DND-41 (cell line): ENCODE measurements around the gene PNPLA1.
A peak's percentile ranks its signal among the peaks of the same experiment; 100 is the strongest.

Source experiments
- ATAC-seq: fragments of 200-7000 bp; cut with Tn5 transposase; 3 replicates; pipeline ENCODE4 v1.9.1; 2021; ENCODE audit warnings: low read depth; ENCODE audit not compliant: insufficient read depth
- DNase-seq: peaks from one replicate; pipeline ENCODE4 v3.0.0-alpha.2; 2020
- H2AFZ ChIP-seq: 2 replicates; pipeline ENCODE4 v1.6.0; 2012; ENCODE audit warnings: low read depth, low read length
- H3K27ac ChIP-seq: 2 replicates; pipeline ENCODE4 v1.5.1; 2012; ENCODE audit warnings: low read length, inconsistent platforms
- H3K27me3 ChIP-seq: fragments of 200-600 bp; sonication (generic); 2 replicates; pipeline ENCODE4 v1.6.0; 2012; ENCODE audit warnings: low read length, mild to moderate bottlenecking, inconsistent platforms; ENCODE audit not compliant: insufficient read depth, poor library complexity
- H3K36me3 ChIP-seq: 2 replicates; pipeline ENCODE4 v1.5.1; 2012; ENCODE audit warnings: low read length, inconsistent platforms; ENCODE audit not compliant: insufficient read depth
- H3K4me1 ChIP-seq: 2 replicates; pipeline ENCODE4 v1.5.1; 2012; ENCODE audit warnings: mild to moderate bottlenecking, low read length; ENCODE audit not compliant: insufficient read depth
- H3K4me2 ChIP-seq: 2 replicates; pipeline ENCODE4 v1.6.0; 2012; ENCODE audit warnings: mild to moderate bottlenecking, moderate library complexity, low read length, inconsistent platforms; ENCODE audit not compliant: insufficient read depth
- H3K4me3 ChIP-seq, 2 experiments: fragments of 200-600 bp in 1 of 2; shearing (Covaris generic) in 1 of 2; 2 replicates each; pipeline ENCODE4 v1.5.1; 2012 to 2016; ENCODE audit warnings: inconsistent platforms in 2 of 2, low read length in 2 of 2, mild to moderate bottlenecking in 2 of 2, low read depth in 1 of 2, moderate library complexity in 1 of 2
- H3K79me2 ChIP-seq: 2 replicates; pipeline ENCODE4 v1.6.0; 2012; ENCODE audit warnings: low read length, inconsistent platforms; ENCODE audit not compliant: insufficient read depth
- H3K9ac ChIP-seq: 2 replicates; pipeline ENCODE4 v1.6.0; 2012; ENCODE audit warnings: low read depth, mild to moderate bottlenecking, inconsistent platforms, low read length, moderate library complexity
- H3K9me3 ChIP-seq: 2 replicates; pipeline ENCODE4 v1.5.1; 2012; ENCODE audit warnings: low read length, moderate library complexity, mild to moderate bottlenecking, inconsistent platforms; ENCODE audit not compliant: insufficient read depth, severe bottlenecking
- H4K20me1 ChIP-seq: 2 replicates; pipeline ENCODE4 v1.6.0; 2012; ENCODE audit warnings: low read length; ENCODE audit not compliant: insufficient read depth
- EZH2 ChIP-seq: IDR thresholded peaks from 3 replicates; pipeline ENCODE4 v1.6.1; 2012; ENCODE audit warnings: borderline replicate concordance, low read depth, mild to moderate bottlenecking, moderate library complexity, low read length, inconsistent platforms; ENCODE audit not compliant: severe bottlenecking
- TF ChIP-seq, protein P1 (sequence below): IDR thresholded peaks from 2 replicates; pipeline ENCODE4 v1.5.1; 2012; ENCODE audit warnings: borderline replicate concordance, low read length, moderate library complexity, mild to moderate bottlenecking; ENCODE audit not compliant: poor library complexity, severe bottlenecking; ENCODE audit errors: extremely low read depth

The PNPLA1 gene

GRCh38 chr6:36347621-36348020 lies 77.8 kb downstream of the PNPLA1 start:
- Histone ChIP-seq H4K20me1 (no peaks in the 10 kb centered on the region), H3K27ac (no peak overlapping the region), H3K79me2 (no peaks in the 10 kb centered on the region), H3K4me3 (no peak overlapping the region), H3K36me3 (no peaks in the 10 kb centered on the region), H2AFZ (no peak overlapping the region), H3K4me2 (no peak overlapping the region), H3K4me1 (no peaks in the 10 kb centered on the region), H3K9ac (no peak overlapping the region), H3K27me3 (peaks cover 3% of the 10 kb centered on the region), H3K9me3 (no peaks in the 10 kb centered on the region)
- TF ChIP-seq, protein P1, sequence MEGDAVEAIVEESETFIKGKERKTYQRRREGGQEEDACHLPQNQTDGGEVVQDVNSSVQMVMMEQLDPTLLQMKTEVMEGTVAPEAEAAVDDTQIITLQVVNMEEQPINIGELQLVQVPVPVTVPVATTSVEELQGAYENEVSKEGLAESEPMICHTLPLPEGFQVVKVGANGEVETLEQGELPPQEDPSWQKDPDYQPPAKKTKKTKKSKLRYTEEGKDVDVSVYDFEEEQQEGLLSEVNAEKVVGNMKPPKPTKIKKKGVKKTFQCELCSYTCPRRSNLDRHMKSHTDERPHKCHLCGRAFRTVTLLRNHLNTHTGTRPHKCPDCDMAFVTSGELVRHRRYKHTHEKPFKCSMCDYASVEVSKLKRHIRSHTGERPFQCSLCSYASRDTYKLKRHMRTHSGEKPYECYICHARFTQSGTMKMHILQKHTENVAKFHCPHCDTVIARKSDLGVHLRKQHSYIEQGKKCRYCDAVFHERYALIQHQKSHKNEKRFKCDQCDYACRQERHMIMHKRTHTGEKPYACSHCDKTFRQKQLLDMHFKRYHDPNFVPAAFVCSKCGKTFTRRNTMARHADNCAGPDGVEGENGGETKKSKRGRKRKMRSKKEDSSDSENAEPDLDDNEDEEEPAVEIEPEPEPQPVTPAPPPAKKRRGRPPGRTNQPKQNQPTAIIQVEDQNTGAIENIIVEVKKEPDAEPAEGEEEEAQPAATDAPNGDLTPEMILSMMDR, result no peak
- no peak for TF ChIP-seq EZH2
- no peak for ATAC-seq
- DNase-seq, result no peak

- peak; percentile 56 for DNase-seq
- no peak overlapping the region for H3K4me2 ChIP-seq
These were observed 79.4 kb downstream of the PNPLA1 start for GRCh38 chr6:36349240-36349639.

GRCh38 chr6:36350082-36350481 lies 80.2 kb downstream of the PNPLA1 start:
- no peak for TF ChIP-seq EZH2
- TF ChIP-seq, protein P1, result no peak
- Histone ChIP-seq H4K20me1 (no peaks in the 10 kb centered on the region), H3K9ac (no peak overlapping the region), H3K27me3 (peaks cover 7% of the 10 kb centered on the region), H3K36me3 (no peaks in the 10 kb centered on the region), H3K9me3 (no peaks in the 10 kb centered on the region), H2AFZ (no peak overlapping the region), H3K4me2 (no peak overlapping the region), H3K4me1 (no peaks in the 10 kb centered on the region), H3K79me2 (no peaks in the 10 kb centered on the region), H3K4me3 (no peak overlapping the region), H3K27ac (no peak overlapping the region)
- no peak for ATAC-seq
- no peak for DNase-seq

More at GRCh38 chr6:36349240-36349639, 79.4 kb downstream of the PNPLA1 start:
- H2AFZ ChIP-seq, result no peak overlapping the region
- H3K4me3 ChIP-seq, result no peak overlapping the region
- no peak overlapping the region for H3K27ac ChIP-seq
- peaks cover 4% of the 10 kb centered on the region for H3K27me3 ChIP-seq
- H3K36me3 ChIP-seq, result no peaks in the 10 kb centered on the region
- no peaks in the 10 kb centered on the region for H3K4me1 ChIP-seq
- no peaks in the 10 kb centered on the region for H4K20me1 ChIP-seq
- no peaks in the 10 kb centered on the region for H3K79me2 ChIP-seq
- ATAC-seq, result peak; percentile 59; the same call in 1 of the 3 replicates
- TF ChIP-seq EZH2, result no peak
- TF ChIP-seq, protein P1, result no peak
- no peaks in the 10 kb centered on the region for H3K9me3 ChIP-seq
- H3K9ac ChIP-seq, result no peak overlapping the region
